HG02884 (cell line): ENCODE results near the gene CDH19.
A peak's percentile ranks its signal among the peaks of the same experiment; 100 is the strongest.

ENCODE experiments used
- ATAC-seq: cut with Tn5 transposase; IDR thresholded peaks from one replicate; pipeline ENCODE4 v1.9.1; 2021; ENCODE audit warnings: mild to moderate bottlenecking, moderate library complexity; ENCODE audit not compliant: unreplicated experiment

Gene CDH19, protein sequence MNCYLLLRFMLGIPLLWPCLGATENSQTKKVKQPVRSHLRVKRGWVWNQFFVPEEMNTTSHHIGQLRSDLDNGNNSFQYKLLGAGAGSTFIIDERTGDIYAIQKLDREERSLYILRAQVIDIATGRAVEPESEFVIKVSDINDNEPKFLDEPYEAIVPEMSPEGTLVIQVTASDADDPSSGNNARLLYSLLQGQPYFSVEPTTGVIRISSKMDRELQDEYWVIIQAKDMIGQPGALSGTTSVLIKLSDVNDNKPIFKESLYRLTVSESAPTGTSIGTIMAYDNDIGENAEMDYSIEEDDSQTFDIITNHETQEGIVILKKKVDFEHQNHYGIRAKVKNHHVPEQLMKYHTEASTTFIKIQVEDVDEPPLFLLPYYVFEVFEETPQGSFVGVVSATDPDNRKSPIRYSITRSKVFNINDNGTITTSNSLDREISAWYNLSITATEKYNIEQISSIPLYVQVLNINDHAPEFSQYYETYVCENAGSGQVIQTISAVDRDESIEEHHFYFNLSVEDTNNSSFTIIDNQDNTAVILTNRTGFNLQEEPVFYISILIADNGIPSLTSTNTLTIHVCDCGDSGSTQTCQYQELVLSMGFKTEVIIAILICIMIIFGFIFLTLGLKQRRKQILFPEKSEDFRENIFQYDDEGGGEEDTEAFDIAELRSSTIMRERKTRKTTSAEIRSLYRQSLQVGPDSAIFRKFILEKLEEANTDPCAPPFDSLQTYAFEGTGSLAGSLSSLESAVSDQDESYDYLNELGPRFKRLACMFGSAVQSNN

DNA sequence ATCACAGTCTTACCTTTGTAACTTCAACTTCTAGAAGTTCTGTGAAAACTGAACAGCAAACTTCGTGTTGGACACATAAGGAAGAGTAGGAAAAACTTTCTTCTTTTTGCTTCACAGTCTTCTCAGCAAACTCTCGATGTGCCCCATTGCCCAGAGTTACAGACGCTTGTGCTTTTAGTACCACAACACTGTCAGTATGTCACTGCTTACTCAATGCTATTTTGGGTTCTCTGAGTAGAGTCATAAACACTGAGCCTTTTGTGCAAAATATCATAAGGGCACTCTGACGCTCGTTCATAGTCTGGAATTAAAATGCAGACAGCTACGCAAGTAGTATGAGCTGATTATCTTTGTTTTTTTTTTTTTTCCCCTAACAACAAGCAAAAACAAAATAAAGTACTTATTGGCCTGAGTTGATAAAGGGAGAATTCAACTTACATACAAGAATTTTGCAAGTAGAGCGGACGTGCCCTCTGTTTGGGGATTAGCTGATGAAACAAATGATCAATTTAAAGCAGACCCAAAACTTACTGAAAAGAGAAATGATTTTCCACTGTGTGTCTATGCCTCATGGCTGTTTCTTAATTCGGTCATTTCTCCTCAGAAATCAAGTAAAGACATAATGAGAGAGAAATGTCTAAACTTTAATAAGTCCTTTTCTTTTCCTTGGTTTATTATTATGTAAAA lies at the start of gene CDH19:
CDH19 (minus strand) TSS at position 150 of the 687 bp plus-strand sequence. CDS start 31,886 bp downstream, outside the sequence.
- ATAC-seq: no peak

- no peak for ATAC-seq
Observed at GRCh38 chr18:66647671-66648070, 43.8 kb upstream of the CDH19 start.

DNA sequence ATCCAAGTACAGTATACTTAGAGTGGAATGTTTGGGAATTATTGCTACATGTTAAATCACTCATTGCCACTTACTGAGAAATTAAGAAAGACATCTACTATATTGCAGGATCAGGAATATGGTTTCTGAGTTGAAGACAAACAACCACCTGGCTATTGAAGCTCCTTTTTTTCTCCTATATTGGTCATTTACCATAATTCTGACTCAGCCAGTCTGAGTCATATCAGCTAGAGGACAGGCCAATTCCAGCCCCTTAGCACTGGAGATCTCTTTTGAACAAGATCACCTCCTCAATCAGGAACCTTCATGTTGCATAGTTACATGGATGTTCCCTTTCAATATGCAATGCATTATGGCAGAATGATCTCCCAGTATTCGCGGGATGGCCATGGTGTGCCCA lies 42.7 kb upstream of the CDH19 start:
- ATAC-seq: no peak

DNA sequence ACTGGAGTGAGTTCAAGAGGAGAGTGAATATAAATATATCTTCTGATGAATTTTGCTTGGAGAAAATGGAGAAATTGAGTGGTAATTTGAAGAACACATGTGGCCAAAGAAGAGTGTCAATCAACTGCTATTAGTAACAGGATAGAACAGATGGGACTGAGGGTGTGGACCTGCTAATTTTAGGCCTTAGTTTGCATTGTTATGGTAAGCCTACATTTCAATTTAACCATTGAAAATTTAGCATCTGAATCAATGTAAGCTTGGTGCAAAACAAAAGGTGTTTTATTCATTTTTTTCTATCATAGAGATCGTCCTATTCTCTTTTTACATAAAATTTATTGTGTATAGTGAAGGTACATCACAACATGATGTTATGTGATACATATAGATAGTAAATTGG lies 42.1 kb upstream of the CDH19 start:
- no peak for ATAC-seq

GRCh38 chr18:66641056-66641455 lies 37.2 kb upstream of the CDH19 start:
- no peak for ATAC-seq

GRCh38 chr18:66640431-66640830 lies 36.5 kb upstream of the CDH19 start:
- ATAC-seq: no peak

DNA sequence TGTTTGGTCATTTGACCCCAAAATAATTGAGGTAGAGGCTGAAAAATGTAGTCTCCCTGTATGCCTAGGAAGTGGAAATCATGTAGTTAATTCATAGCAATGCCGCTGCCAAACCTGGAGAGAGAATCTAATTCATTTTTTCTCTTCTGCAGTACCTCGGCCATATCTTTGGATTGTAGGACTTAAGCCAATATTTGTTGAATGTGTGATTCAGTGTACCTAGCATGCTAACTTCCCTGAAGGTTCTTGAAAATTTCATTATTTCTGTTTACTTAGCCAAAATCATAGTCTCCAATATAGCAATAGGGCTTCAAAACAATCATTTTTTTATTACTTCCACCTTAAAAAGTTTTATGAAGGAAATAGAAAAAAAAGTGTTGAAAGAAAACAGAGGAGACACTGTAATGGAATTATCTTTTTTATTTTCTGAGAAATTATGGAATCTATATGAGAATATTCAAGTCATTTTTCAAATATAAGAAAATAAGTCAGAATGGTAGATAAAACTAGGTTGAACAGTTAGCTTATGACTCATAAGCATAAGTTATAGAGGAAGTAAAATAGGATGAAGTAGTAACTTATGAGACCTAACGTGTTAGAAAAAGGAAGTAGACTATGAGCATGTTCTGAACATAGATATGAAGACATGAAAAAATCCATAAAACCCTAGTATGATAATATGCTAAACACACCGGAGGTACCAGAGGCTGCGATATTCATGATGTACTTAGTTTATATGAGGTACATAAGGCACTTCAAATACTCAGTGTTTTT lies 35.2 kb upstream of the CDH19 start:
- ATAC-seq: no peak

- no peak for ATAC-seq
Observed at GRCh38 chr18:66635342-66635741, 31.5 kb upstream of the CDH19 start.

GRCh38 chr18:66632756-66633155 lies 28.9 kb upstream of the CDH19 start:
- ATAC-seq: no peak

GRCh38 chr18:66630831-66631230 lies 26.9 kb upstream of the CDH19 start:
- no peak for ATAC-seq

GRCh38 chr18:66623821-66624220 lies 19.9 kb upstream of the CDH19 start:
- no peak for ATAC-seq

DNA sequence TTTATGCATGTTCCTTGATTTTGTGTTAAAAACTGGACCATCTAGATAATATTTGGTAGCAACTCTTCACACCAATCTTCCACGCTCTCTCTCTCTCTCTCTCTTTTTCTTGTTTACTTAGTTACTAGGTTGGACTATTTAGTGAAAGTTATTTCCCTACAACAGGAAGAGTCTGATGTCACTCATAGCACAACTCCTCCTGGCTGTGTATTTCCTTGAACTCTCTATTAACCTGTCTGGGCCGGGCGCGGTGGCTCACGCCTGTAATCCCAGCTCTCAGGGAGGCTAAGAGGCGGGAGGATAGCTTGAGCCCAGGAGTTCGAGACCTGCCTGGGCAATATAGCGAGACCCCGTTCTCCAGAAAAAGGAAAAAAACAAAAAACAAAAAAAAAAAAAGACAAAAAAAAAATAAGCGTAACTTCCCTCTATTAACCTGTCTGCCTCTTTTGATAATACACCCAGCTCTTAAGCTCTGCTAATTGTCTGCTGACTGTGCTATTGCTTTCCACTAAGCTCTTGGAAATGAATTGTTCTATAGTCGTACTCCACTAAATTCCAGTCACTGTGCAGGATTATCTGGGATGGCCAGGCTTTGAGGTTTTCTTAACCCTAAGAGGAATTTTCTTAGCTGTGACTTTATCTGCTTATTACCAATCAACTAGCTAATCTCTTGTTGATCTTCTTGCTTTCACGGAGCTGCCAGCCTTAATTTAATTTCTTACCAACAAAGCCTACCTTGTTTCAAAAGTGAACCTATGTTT lies 18.1 kb upstream of the CDH19 start:
- ATAC-seq: no peak

GRCh38 chr18:66616523-66616983 lies 12.7 kb upstream of the CDH19 start:
- peak; percentile 80 for ATAC-seq

GRCh38 chr18:66615176-66615575 lies 11.3 kb upstream of the CDH19 start:
- ATAC-seq: no peak

GRCh38 chr18:66607632-66608031 lies 3.7 kb upstream of the CDH19 start:
- no peak for ATAC-seq

- no peak for ATAC-seq
Observed at GRCh38 chr18:66601649-66602048, 2.2 kb downstream of the CDH19 start.

DNA sequence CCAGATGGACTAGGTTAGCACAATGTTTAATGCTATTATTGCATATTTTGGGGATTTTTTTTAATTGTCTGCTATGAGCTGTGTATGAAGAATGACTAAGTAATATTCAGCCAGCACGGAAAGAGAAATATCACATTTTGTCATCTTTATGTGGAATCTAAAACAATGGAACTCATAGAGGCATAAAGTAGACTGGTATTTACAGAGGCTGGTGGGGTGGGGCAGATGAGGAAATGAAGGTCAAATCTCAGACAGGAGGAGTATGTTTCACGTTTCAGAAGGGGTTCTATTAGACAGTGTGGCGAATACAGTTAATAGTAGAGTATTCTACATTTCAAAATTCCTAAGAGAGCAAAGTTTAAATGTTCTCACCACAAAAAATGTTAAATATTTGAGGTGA lies 4.7 kb downstream of the CDH19 start:
- ATAC-seq: no peak

GRCh38 chr18:66587430-66587829 lies 16.5 kb downstream of the CDH19 start:
- no peak for ATAC-seq

GRCh38 chr18:66582211-66582610 lies 21.7 kb downstream of the CDH19 start:
- ATAC-seq: no peak

DNA sequence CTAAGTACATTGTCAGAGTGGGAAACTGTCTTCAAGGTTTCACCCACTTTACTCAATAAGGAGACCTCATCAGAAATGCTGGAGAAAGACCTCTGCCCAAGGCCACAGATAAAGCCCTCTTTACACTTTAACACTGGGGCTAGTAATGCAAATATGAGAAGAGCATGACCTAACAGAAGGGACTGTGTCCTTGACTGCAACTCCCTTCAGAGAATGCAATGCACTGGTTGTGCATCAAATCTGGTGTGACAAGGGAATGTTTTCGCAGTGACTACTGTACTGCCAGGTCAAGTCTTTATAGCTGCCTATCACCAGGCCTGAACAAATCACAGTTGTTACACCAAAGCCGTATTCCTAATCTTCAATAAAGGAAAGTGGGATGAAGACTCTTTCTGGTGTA lies 28.6 kb downstream of the CDH19 start:
- ATAC-seq: no peak
